ENCODE data around the gene CABP5. TPM values are rescaled to one million over a fixed set of nuclear protein-coding genes. Genes with fewer than 3 reads are reported as not detected.

Gene CABP5
- total RNA-seq, 1 donor = not detected

DNA sequence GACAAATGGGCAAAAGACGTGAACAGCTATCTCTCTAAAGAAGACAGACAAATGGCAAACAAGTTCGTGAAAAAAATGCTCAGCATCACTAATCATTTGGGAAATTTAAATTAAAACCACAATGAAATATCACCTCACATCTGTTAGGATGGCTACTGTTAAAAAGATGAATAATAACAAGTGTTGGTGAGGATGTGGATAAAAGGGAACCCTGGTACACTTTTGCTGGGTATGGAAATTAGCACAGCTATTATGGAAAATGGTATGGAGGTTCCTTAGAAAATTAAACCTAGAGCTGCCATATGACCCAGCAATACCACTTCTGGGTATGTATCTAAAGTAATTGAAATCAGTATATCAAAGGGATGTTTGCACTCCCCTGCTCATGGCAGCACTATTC, 7.1 kb downstream of the CABP5 start:
- DNase-seq (ENCODE audit: low read depth in 2 of 3, low spot score in 2 of 3) = no peak

DNA sequence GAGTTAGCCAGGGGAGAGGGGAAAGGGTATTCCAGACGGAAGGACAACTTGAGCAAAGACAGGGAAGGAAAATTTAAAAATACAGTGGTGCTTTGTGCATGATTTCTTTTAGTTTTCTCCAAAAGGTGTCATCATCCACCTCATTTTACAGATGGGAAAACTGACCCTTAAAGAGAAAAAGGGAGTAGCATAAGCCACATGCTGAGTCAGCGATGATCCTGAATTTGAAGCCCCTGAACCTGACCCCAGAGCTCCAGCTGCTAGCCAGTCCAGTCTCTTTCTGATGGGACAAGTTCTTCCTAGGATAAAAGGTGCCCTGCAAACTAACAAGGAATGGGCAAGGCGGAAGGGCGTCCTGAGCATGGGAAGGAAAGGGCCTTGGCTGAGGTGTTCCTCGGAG, 10.3 kb downstream of the CABP5 start:
- DNase-seq (ENCODE audit: low read depth in 2 of 3, low spot score in 2 of 3) = no peak

DNA sequence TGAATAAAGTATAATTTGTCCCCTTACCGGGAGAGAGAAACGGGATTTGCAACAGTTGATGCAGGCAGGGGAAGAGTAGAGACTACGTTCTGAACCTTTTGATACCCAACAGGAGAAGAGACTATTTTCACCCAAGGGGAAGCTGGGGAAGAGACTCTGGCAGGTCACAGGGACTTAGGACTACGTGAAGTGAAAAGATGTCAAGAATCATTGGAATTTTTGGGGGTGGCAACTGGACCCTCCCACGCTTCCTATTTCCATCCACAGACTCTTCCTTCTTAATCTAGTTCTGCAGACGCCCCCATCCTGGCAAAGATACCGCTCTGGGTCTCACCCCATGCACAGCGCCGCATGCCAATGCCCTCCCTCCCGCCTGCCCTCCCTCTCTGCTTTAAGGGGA, 13.8 kb downstream of the CABP5 start:
- DNase-seq (ENCODE audit: low read depth in 2 of 3, low spot score in 2 of 3) = no peak

DNA sequence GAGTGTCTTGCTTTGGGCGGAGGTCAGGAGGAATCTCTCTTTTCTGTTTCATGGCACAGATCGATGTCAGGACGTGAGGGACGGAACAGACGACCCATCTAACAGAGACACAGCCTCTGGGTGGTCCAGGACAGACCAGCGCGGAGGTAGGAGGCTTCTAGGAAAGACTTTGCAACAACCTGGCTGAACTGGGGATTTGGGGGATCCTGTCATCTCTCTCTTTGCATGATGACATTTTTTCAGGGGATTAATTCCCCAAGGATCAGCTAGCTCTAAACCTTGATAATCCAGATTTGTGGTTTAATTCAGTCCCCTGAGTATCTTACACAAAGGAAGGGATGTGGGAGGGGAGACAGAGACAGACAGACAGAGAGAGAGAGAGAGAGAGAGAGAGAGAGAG, 14.4 kb downstream of the CABP5 start:
- DNase-seq (ENCODE audit: low read depth in 2 of 3, low spot score in 2 of 3) = no peak

DNA sequence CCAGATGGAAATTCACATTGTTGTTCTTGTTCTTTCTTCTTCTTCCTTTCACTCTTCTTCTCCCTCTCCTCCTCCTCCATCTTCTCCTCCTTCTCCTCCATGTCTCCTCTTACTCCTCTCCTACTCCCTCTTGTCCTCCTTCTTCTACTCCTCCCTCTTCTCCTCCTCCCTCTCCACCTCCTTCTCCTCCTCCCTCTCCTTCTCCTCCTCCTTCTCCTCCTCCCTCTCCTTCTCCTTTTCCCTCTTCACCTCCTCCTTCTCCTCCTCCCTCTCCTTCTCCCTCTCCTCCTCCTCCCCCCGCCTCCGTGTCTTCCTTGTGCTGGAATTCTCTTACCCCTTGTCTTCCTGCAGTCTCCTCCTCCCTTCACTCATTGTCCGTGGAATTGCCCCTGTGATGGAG, 18.4 kb downstream of the CABP5 start:
- no peak for DNase-seq (ENCODE audit: low read depth in 2 of 3, low spot score in 2 of 3)

DNA sequence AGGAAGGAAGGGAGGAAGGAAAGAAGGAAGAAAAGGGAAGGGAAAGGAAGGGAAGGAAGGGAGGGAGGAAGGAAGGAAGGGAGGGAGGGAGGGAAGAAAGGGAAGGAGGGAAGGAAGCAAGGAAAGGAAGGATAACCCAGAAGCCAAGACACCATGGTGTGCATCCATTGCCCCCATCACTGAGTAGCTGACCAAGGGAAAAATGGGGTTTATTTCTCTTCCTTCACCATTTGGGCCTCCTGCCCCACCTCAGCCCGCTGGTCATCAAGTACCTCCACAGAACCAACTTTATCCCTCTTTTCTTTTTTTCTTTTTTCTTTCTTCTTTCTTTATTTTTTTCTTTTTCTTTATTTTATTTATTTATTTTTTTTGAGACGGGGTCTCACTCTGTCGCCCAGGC, 20.4 kb downstream of the CABP5 start:
- DNase-seq (ENCODE audit: low read depth in 2 of 3, low spot score in 2 of 3) = no peak

DNA sequence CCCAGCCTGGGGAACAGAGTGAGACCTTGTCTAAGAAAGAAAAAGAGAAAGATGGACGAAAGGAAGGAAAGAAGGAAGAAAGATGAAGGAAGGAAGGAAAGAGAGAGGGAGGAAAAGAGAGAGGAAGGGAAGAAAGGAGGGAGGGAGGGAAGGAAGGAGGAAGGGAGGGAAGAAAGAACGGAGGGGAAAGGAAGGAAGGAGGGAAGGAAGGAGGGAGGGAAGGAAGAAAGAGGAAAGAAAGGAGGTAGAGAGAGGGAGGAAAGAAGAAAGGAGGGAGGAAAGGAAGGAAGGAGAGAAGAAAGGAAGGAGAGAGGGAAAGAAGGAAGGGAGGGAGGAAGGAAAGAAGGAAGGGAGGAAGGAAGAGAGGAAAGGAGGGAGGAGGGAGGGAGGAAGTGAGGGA, 20.9 kb downstream of the CABP5 start:
- no peak for DNase-seq (ENCODE audit: low read depth in 2 of 3, low spot score in 2 of 3)

DNA sequence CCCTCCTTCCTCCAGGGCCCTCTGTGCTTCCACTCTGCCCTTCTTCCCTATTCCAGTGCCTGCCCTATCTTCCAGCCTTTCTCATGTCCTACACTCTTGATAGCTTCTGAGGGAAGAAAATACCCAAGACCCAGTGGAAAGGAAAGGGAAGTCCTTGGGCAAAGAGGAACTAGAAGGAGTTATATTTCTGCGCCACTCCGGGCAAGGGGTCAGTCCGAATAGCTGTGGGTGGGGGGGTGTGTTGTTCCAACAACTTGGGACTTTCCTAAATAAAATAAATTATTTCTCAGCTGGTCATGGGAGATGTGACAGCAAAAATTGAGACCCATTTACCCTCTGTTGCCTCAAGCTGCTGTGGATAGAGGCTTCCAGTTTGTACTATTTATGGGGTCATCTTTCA, 23.2 kb downstream of the CABP5 start:
- DNase-seq (ENCODE audit: low read depth in 2 of 3, low spot score in 2 of 3) = no peak

DNA sequence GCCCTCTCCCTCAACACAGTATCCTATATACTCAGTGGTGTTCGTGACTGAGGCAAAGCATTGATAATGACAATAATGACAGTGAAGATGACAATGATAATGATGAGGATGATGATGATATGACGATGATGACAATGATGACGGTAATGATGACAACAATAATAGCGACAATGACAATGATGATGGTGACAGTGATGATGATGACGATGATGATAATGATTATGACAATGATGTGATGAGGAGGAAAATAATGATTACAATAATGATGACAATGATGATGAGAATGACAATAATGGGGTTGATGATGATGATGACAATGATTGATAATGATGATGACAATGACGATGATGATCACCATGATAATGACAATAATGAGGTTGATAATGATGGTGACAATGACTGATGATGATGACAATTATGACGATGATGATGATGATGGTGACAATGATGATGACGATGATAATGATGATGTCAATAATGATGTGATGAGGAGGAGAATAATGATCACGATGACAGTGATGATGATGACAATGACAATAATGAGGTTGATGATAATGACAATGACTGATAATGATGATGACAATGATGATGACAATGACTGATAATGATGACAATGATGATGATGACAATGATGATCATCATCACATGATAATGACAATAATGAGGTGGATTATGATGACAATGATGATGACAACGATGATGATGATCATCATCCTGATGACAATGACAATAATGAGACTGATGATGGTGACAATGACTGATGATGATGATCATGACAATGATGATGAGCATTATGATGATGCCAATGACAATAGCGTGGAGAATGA, 32.7 kb downstream of the CABP5 start:
- no peak for DNase-seq (ENCODE audit: low read depth in 2 of 3, low spot score in 2 of 3)

DNA sequence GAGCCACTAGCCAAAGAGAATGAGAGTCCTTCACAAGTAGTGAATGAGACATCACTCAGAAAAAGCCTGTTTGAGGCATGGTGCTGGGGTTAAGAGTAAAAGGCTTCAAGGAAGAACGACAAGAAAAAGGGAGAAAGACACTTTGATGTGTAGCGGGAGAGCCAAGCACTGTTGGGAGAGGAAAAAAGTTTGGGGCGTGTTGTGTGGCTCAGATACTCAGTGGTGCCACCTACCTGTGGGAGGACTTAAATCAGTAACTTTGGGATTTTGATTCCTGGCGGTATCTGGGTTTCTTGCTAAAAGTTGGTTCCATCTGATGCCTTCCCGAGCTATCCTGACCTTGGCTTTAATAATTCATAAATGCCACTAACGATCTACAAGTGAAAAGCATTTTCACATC, 37.1 kb downstream of the CABP5 start:
- no peak for DNase-seq (ENCODE audit: low read depth in 2 of 3, low spot score in 2 of 3)

DNA sequence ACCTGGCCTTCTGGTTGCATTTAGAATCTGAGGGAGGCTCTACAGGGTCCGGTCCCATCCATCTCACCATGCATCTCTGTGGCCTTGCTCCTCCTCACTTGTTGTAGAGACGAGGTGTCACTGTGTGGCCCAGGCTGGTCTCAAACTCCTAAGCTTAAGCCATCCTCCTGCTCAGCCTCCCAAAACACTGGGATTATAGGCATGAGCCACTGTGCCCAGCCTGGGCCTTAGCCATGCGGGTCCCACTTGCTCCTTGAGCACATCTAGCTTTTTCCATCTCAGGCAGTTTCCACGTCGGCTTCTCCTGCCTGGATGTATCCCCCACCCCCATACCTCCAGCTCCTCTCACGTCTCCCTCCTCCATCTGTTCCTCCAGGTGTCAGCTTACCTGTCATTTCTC, 39.6 kb downstream of the CABP5 start:
- DNase-seq (ENCODE audit: low read depth in 2 of 3, low spot score in 2 of 3) = no peak

DNA sequence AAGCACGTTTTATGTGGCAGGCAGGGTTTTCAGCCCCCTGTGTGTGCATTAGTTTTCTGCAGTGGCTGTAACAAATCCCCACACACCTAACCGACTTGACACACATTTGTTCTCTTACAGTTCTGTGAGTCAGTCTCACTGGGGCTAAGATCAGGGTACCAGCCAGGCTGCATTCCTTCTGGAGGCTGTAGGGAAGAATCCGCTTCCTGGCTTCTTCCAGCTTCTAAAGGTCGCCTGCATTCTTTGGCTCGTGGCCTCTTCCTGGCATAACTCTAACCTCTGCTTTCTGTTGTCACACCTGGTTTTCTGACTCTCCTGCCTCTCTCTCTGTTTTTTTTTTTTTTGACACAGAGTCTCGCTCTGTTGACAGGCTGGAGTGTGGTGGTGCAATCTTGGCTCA, 43.0 kb downstream of the CABP5 start:
- DNase-seq (ENCODE audit: low read depth in 2 of 3, low spot score in 2 of 3) = no peak

DNA sequence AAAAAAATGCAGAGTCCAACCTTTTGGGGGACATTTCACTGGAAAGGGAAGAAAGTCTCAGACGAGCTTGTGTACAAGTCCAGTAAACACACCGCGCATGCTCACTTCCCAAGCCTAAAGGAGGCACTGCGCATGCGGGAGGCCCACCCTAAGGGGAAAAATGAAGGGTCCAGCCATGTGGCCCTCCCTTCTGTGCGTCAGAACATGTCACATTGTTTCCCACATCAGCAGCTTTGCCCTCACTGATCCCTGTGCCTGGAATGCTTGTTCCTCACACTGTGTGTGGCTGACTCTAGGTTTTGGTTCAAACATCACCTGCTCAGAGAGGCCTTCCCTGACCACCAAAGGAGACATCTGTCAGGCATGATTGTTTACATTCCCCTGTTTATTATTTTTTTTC, 45.1 kb downstream of the CABP5 start:
- DNase-seq (ENCODE audit: low read depth in 2 of 3, low spot score in 2 of 3) = no peak

DNA sequence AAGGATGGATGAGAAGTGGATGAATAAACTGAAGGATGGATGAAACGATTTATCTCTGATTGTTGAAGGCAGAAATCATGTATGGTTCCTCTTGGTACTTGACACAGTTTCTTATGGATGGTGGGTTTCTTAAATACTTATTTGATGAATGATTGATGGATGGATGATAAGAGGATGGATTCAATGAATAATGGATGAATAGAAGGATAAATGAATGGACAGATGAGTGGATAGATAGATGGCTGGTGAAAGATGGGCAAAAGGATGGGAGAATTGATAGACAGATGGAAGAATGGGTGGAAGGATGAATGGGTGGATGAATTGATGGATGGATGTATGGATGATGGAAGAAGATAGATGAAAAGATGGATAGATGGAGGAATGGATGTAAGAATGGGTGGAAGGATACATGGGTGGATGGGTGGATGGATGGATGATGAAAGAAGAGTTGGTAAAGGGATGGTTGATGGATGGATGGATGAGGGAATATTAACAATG, 47.6 kb downstream of the CABP5 start:
- DNase-seq (ENCODE audit: low read depth in 2 of 3, low spot score in 2 of 3) = no peak

DNA sequence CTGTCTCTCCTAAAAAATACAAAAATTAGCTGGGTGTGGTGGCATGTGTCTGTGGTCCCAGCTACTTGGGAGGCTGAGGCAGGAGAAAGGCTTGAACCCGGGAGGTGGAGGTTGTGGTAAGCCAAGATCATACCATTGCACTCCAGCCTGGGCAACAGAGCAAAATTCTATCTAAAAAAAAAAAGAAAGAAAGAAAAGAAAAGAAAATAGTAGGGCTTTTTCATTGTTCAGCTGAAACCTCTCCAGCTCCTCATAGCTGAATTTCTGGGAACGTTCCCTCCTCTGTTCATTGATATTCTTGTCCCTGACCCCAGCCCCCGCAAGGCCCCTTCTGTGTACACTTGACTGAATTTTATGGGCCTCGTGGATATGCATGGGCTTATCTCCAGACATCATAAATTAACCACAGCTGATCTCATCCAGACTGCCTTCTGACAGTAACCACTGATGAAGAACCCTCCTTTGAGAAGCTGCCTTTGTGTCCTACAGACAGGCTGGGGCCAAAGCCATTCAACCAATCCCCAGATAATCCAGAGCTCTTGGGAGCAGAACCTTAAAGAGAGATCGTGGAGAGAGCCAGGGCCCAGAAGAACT, 49.6 kb downstream of the CABP5 start, which contains the start of gene ELSPBP1:
TSS of gene ELSPBP1 (plus strand) at position 424 of the 594 bp plus-strand sequence. CDS start 14,036 bp downstream, outside the sequence.
- no peak for DNase-seq (ENCODE audit: low read depth in 2 of 3, low spot score in 2 of 3)

DNA sequence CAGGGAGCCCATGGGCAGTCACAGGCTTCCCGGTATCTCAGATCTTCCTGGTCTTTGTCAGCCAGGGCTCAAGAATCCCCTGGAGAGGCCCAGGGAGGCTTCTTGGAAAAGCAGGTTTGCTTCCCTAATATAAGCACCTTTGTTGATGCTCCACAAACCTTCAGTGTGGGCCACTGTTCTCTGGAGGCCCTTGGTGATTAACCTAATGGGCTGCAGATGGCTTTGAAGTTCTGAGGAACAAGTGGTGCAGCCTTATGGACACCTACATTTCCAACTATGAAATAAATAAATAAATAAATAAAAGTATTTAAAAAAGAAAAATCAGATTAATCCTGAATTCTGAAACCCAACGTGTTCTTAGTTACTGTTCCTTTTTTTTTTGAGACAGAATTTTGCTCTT, 51.8 kb downstream of the CABP5 start, which contains the start of gene BSPH1:
TSS of gene BSPH1 (minus strand) at position 101 of the 400 bp plus-strand sequence. CDS start at position 12, 89 bp downstream.
- no peak for DNase-seq (ENCODE audit: low read depth in 2 of 3, low spot score in 2 of 3)

DNA sequence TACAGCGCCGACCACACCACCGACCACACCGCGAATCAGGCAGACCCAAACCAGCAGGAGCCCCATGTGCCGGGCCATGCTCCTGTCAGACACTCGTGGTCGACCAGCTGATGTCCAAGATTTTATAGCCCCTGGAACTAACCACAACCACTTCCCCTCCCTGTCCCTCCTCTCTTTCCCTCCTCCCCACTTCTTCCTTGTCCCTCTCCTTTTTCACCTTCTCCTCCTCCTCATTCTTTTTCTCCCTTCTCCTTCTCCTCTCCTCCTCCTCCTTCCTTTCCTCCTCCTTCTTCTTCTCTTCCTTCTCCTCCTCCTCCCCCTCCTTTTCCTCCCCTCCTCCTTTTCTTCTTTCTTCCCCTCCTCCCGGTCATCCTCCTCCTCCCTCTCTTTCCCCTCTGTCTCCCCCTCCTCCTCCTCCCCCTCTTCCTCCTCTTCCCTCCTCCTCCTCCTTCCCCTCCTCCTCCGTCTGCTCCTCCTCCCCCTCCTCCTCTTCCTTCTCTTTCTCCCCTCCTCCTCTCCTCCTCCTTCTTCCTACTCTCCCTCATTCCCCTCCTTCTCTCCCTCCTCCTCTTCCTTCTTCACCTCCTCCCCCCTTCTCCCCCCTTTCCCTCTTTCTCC, 52.6 kb downstream of the CABP5 start:
- no peak for DNase-seq (ENCODE audit: low read depth in 2 of 3, low spot score in 2 of 3)

Other genes with a start within 250 kb of the CABP5 start
- gene TPRX1, start 239.5 kb downstream of the CABP5 start, total RNA-seq = not detected
- not detected for gene CRX, start 222.1 kb downstream of the CABP5 start, total RNA-seq
- gene TPRX2, start 184.8 kb downstream of the CABP5 start, total RNA-seq = not detected
- not detected for gene SULT2A1, start 157.8 kb downstream of the CABP5 start, total RNA-seq
- gene BSPH1, start 51.9 kb downstream of the CABP5 start, total RNA-seq = not detected
- not detected for gene ELSPBP1, start 49.4 kb downstream of the CABP5 start, total RNA-seq
- gene PLA2G4C, start 66.7 kb upstream of the CABP5 start, total RNA-seq = 1.9 TPM
- gene LIG1, start 126.3 kb upstream of the CABP5 start, total RNA-seq = 42.8 TPM
- 6.5 TPM for gene ZSWIM9, start 126.6 kb upstream of the CABP5 start, total RNA-seq
- 68.1 TPM for gene CARD8, start 211.8 kb upstream of the CABP5 start, total RNA-seq
- gene ZNF114, start 226.0 kb upstream of the CABP5 start, total RNA-seq = 2.2 TPM